GM12891 (cell line): ENCODE results near the gene OTULIN. TPM values are rescaled to one million over a fixed set of nuclear protein-coding genes. Genes with fewer than 3 reads are reported as not detected.

Experiments
- DNase-seq: peaks from one replicate; pipeline ENCODE4 v3.0.0; 2011; ENCODE audit warnings: low spot score; ENCODE audit not compliant: insufficient read length
- FAIRE-seq: peaks from 2 replicates; lab custom pipeline; 2011; peaks lifted over from hg19 to GRCh38; lab: Jason Lieb, UNC
- PAX5 ChIP-seq: IDR thresholded peaks from 2 replicates; pipeline ENCODE4 v1.6.1; 2011; ENCODE audit warnings: low read length, moderate library complexity, mild to moderate bottlenecking; ENCODE audit not compliant: insufficient read depth, severe bottlenecking
- POLR2A ChIP-seq: IDR thresholded peaks from 2 replicates; pipeline ENCODE4 v1.6.1; 2011; ENCODE audit warnings: low read depth, low read length, control low read depth
- POLR2AphosphoS5 ChIP-seq: IDR thresholded peaks from 2 replicates; pipeline ENCODE4 v1.6.1; 2011; ENCODE audit warnings: low read depth, low read length, control low read depth
- POU2F2 ChIP-seq: IDR thresholded peaks from 2 replicates; pipeline ENCODE4 v1.6.1; 2011; ENCODE audit warnings: low read depth, mild to moderate bottlenecking, control low read depth, low read length, moderate library complexity
- SPI1 ChIP-seq: IDR thresholded peaks from 2 replicates; pipeline ENCODE4 v1.6.1; 2011; ENCODE audit warnings: low read depth, low read length, control low read depth
- TAF1 ChIP-seq: IDR thresholded peaks from 2 replicates; pipeline ENCODE4 v1.6.1; 2011; ENCODE audit warnings: low read depth, low read length, control low read depth
- polyA plus RNA-seq: library from polyadenylated mRNA; unstranded; fragments of >200 nt; gene quantifications from one replicate; pipeline ENCODE4 v1.2.1, GENCODE V29; 2012; ENCODE audit warnings: low read depth, missing spikeins, inconsistent platforms; ENCODE audit not compliant: missing spikeins

Gene OTULIN
- 12.5 TPM for polyA plus RNA-seq

GRCh38 chr5:14664270-14665100 is at the start of gene OTULIN:
Gene OTULIN (plus strand): TSS chr5:14664718. CDS start chr5:14664826, 108 bp downstream.
- DNase-seq (peak; percentile 91), FAIRE-seq (peak; percentile 99)

GRCh38 chr5:14615365-14615764 is 49.2 kb upstream of the OTULIN start:
- DNase-seq, result no peak
- TF ChIP-seq POLR2A, result no peak
- FAIRE-seq, result no peak

More at GRCh38 chr5:14664270-14665100, at the start of gene OTULIN:
- TF ChIP-seq POU2F2, result peak; percentile 6
- peak; percentile 2 for TF ChIP-seq PAX5
- peak; percentile 57 for TF ChIP-seq TAF1
- TF ChIP-seq SPI1, result peak; percentile 46
- peak; percentile 76 for TF ChIP-seq POLR2A
- peak; percentile 78 for TF ChIP-seq POLR2AphosphoS5

- TF ChIP-seq POLR2AphosphoS5 (no peak), PAX5 (no peak), POU2F2 (no peak), POLR2A (no peak), TAF1 (no peak), SPI1 (no peak)
- FAIRE-seq, result no peak
- no peak for DNase-seq
Observed at GRCh38 chr5:14617441-14617840, 47.1 kb upstream of the OTULIN start.

- no peak for FAIRE-seq
- no peak for DNase-seq
- TF ChIP-seq POLR2AphosphoS5, result no peak
- TF ChIP-seq PAX5, result no peak
- TF ChIP-seq TAF1, result no peak
Observed at GRCh38 chr5:14627270-14627669, 37.2 kb upstream of the OTULIN start.

- FAIRE-seq, result no peak
- DNase-seq, result no peak
- TF ChIP-seq SPI1 (no peak), POLR2AphosphoS5 (no peak), POU2F2 (no peak), POLR2A (no peak), TAF1 (no peak), PAX5 (no peak)
Observed at GRCh38 chr5:14628346-14628745, 36.2 kb upstream of the OTULIN start.

- FAIRE-seq (no peak), DNase-seq (no peak)
- TF ChIP-seq POLR2A (no peak), POU2F2 (no peak), POLR2AphosphoS5 (no peak), TAF1 (no peak), PAX5 (no peak), SPI1 (no peak)
Observed at GRCh38 chr5:14630671-14631070, 33.8 kb upstream of the OTULIN start.

- no peak for FAIRE-seq
Observed at GRCh38 chr5:14635656-14636055, 28.9 kb upstream of the OTULIN start.

GRCh38 chr5:14640765-14641164 is 23.8 kb upstream of the OTULIN start:
- FAIRE-seq, result no peak

More at GRCh38 chr5:14635656-14636055, 28.9 kb upstream of the OTULIN start:
- TF ChIP-seq POU2F2, result no peak
- TF ChIP-seq PAX5, result no peak
- TF ChIP-seq TAF1, result no peak
- no peak for TF ChIP-seq SPI1
- no peak for TF ChIP-seq POLR2AphosphoS5
- no peak for DNase-seq

GRCh38 chr5:14644623-14645237 is 19.8 kb upstream of the OTULIN start:
- FAIRE-seq (no peak), DNase-seq (no peak)
- TF ChIP-seq TAF1 (no peak), POLR2A (no peak), POLR2AphosphoS5 (no peak), SPI1 (no peak), PAX5 (no peak), POU2F2 (no peak)

More at GRCh38 chr5:14640765-14641164, 23.8 kb upstream of the OTULIN start:
- no peak for DNase-seq
- TF ChIP-seq POLR2A, result no peak
- no peak for TF ChIP-seq POU2F2
- TF ChIP-seq PAX5, result no peak
- no peak for TF ChIP-seq SPI1
- TF ChIP-seq POLR2AphosphoS5, result no peak
- TF ChIP-seq TAF1, result no peak
